CD14-positive monocyte (primary cell): ENCODE results near the gene FOXRED1. TPM values are rescaled to one million over a fixed set of nuclear protein-coding genes. Genes with fewer than 3 reads are reported as not detected.

Experiments used
- DNase-seq, 3 donors: peaks; one replicate each; pipeline ENCODE4 v3.0.0-alpha.2; 2011 to 2022
- H2AFZ ChIP-seq: 2 replicates; pipeline ENCODE4 v1.6.0; 2012; ENCODE audit warnings: mild to moderate bottlenecking, low read depth, low read length, inconsistent platforms; ENCODE audit not compliant: insufficient read depth, poor library complexity, severe bottlenecking
- H3K27ac ChIP-seq, 2 donors: 1 replicate in 1 of 2; 2 replicates in 1 of 2; pipeline ENCODE4 v1.5.1; 2012 to 2013; ENCODE audit warnings: low read length in 2 of 2, control low read depth in 1 of 2, inconsistent platforms in 1 of 2, low read depth in 1 of 2, mild to moderate bottlenecking in 1 of 2
- H3K27me3 ChIP-seq, 2 donors: one replicate each; pipeline versions ENCODE4 v1.6.0 to v1.6.1; 2011 to 2013; ENCODE audit warnings: low read length in 2 of 2; ENCODE audit not compliant: control insufficient read depth in 2 of 2, insufficient read depth in 2 of 2
- H3K36me3 ChIP-seq, 2 donors: replicated peaks in 1 of 2; 1 replicate in 1 of 2; 2 replicates in 1 of 2; pipeline versions ENCODE4 v1.5.1 to v1.6.1; 2012 to 2013; ENCODE audit warnings: low read length in 2 of 2, control low read depth in 1 of 2, inconsistent platforms in 1 of 2, mild to moderate bottlenecking in 1 of 2; ENCODE audit not compliant: insufficient read depth in 2 of 2, control insufficient read depth in 1 of 2
- H3K4me1 ChIP-seq, 2 donors: 1 replicate in 1 of 2; 2 replicates in 1 of 2; pipeline versions ENCODE4 v1.5.1 to v1.6.1; 2012 to 2013; ENCODE audit warnings: low read length in 2 of 2, control low read depth in 1 of 2, inconsistent platforms in 1 of 2, mild to moderate bottlenecking in 1 of 2, moderate library complexity in 1 of 2; ENCODE audit not compliant: insufficient read depth in 2 of 2, control insufficient read depth in 1 of 2
- H3K4me2 ChIP-seq: replicated peaks from 2 replicates; pipeline ENCODE3; 2012; ENCODE audit warnings: low read length, moderate library complexity, mild to moderate bottlenecking; ENCODE audit not compliant: poor library complexity, severe bottlenecking; ENCODE audit errors: extremely low read depth
- H3K4me3 ChIP-seq, 3 experiments: fragments of 200-600 bp in 1 of 3; sonication (generic) in 1 of 3; replicated peaks in 1 of 3; 1 replicate in 2 of 3; 2 replicates in 1 of 3; pipeline ENCODE4 v1.5.1; 2011 to 2013; ENCODE audit warnings: low read length in 3 of 3, mild to moderate bottlenecking in 3 of 3, control low read depth in 2 of 3, low read depth in 2 of 3, inconsistent platforms in 1 of 3, moderate library complexity in 1 of 3
- H3K79me2 ChIP-seq: 2 replicates; pipeline ENCODE4 v1.6.0; 2012; ENCODE audit warnings: mild to moderate bottlenecking, control low read depth, inconsistent platforms, low read length, moderate library complexity; ENCODE audit not compliant: insufficient read depth
- H3K9ac ChIP-seq: 2 replicates; pipeline ENCODE4 v1.6.0; 2017; ENCODE audit warnings: low read length, mild to moderate bottlenecking; ENCODE audit not compliant: insufficient read depth, poor library complexity, severe bottlenecking
- H3K9me3 ChIP-seq, 2 donors: replicated peaks in 1 of 2; 1 replicate in 1 of 2; 2 replicates in 1 of 2; pipeline versions ENCODE4 v1.5.1 to v1.6.1; 2012 to 2013; ENCODE audit warnings: low read length in 2 of 2, control low read depth in 1 of 2; ENCODE audit not compliant: control insufficient read depth in 1 of 2, insufficient read depth in 1 of 2
- H4K20me1 ChIP-seq: 2 replicates; pipeline ENCODE4 v1.6.0; 2012; ENCODE audit warnings: mild to moderate bottlenecking, low read length, control low read depth, moderate library complexity; ENCODE audit not compliant: insufficient read depth
- H3K27ac Mint-ChIP-seq, 7 donors: one replicate each; pipeline ENCODE4 v1.8.0; 2020; ENCODE audit warnings: mild to moderate bottlenecking in 7 of 7, mixed read lengths in 7 of 7, moderate library complexity in 6 of 7, inconsistent platforms in 2 of 7
- H3K27me3 Mint-ChIP-seq, 3 donors: one replicate each; pipeline ENCODE4 v1.8.0; 2021 to 2022; ENCODE audit warnings: low read depth in 3 of 3, mild to moderate bottlenecking in 3 of 3, mixed read lengths in 3 of 3, moderate library complexity in 3 of 3, inconsistent platforms in 1 of 3
- H3K36me3 Mint-ChIP-seq, 2 donors: one replicate each; pipeline ENCODE4 v1.8.0; 2020; ENCODE audit warnings: mixed read lengths in 2 of 2, inconsistent platforms in 1 of 2, mild to moderate bottlenecking in 1 of 2
- H3K4me1 Mint-ChIP-seq: one replicate; pipeline ENCODE4 v1.8.0; 2020; ENCODE audit warnings: mild to moderate bottlenecking, mixed read lengths
- H3K4me3 Mint-ChIP-seq, 2 donors: one replicate each; pipeline ENCODE4 v1.8.0; 2020; ENCODE audit warnings: mild to moderate bottlenecking in 2 of 2, mixed read lengths in 2 of 2, moderate library complexity in 1 of 2
- H3K9me3 Mint-ChIP-seq, 7 donors: one replicate each; pipeline ENCODE4 v1.8.0; 2020 to 2022; ENCODE audit warnings: mixed read lengths in 7 of 7, mild to moderate bottlenecking in 6 of 7, moderate library complexity in 6 of 7, inconsistent platforms in 2 of 7
- WGBS: methylation state at CpG from one replicate; pipeline ENCODE4 v1.1.5; 2013; ENCODE audit warnings: missing lambda C conversion rate; ENCODE audit not compliant: insufficient coverage; 5-methylcytosine and 5-hydroxymethylcytosine counted together
- intact Hi-C, 2 donors: fragments of 100-400 bp; cut with micrococcal nuclease; formaldehyde crosslinking; loops; one replicate each; pipeline versions ENCODE4 v1.15.0 to v1.15.1; 2023
- polyA plus RNA-seq, 3 donors: library from polyadenylated mRNA; depleted of rRNA in 1 of 3; unstranded in 2 of 3; stranded (reverse) in 1 of 3; fragments of 300-500 nt in 2 of 3; fragments of >200 nt in 1 of 3; fragmentation: Illumina TruSeq in 2 of 3; gene quantifications; 1 replicate in 2 of 3; 2 replicates in 1 of 3; pipeline ENCODE4 v1.2.3, GENCODE V29; 2012 to 2021
- TF ChIP-seq, protein P1 (sequence below): fragments of 200-600 bp; IDR thresholded peaks from one replicate; pipeline ENCODE4 v1.8.0; 2022; ENCODE audit warnings: antibody characterized with exemption, mild to moderate bottlenecking

Gene FOXRED1
- polyA plus RNA-seq, 3 donors, result 15.2 to 18.0 (median 15.4) TPM

DNA sequence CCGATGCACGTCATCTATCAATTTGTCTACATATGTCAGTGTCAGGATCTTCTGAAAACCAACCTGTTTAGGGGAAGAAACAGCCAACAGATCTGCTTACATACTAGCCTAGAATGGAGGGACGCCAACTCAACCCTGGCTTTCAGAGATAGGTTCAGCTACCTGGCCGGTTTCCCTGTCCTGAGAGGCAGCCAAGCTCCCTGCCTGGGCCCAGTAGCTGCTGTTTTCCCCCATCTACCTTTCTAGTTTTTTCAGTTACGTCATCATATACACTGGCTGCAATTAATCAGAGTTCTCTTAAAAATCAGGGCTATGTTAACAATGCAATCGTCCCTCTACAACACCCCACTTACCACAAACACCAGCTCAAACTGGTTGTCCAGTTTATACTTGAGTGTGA is 1.3 kb upstream of the FOXRED1 start:
- Mint-ChIP-seq H3K4me3 (peak overlapping the region; percentile 94 to 95), H3K9me3 (no peaks in the 10 kb centered on the region), H3K36me3 (peaks cover 53 to 54% of the 10 kb centered on the region in 2 donors), H3K27me3 (peaks cover 0 to 1% (median 0%) of the 10 kb centered on the region in 3 donors), H3K4me1 (peaks cover 18% of the 10 kb centered on the region), H3K27ac (peak overlapping the region; percentile 95 to 98 (median 97))
- Histone ChIP-seq H3K27me3 (no peaks in the 10 kb centered on the region), H3K9ac (peak overlapping the region; percentile 94), H3K4me2 (peak overlapping the region; percentile 96), H3K27ac (peak overlapping the region in 1 of 2 donors; percentile 99), H3K9me3 (no peaks in the 10 kb centered on the region), H2AFZ (peak overlapping the region; percentile 76), H4K20me1 (peaks cover 16% of the 10 kb centered on the region), H3K4me1 (peaks cover 15 to 17% of the 10 kb centered on the region in 2 donors), H3K79me2 (peaks cover 43% of the 10 kb centered on the region), H3K36me3 (peaks cover 51 to 52% of the 10 kb centered on the region in 2 donors), H3K4me3 (peak overlapping the region; percentile 87 to 93 (median 89))
- DNase-seq, result no peak
- TF ChIP-seq, protein P1, sequence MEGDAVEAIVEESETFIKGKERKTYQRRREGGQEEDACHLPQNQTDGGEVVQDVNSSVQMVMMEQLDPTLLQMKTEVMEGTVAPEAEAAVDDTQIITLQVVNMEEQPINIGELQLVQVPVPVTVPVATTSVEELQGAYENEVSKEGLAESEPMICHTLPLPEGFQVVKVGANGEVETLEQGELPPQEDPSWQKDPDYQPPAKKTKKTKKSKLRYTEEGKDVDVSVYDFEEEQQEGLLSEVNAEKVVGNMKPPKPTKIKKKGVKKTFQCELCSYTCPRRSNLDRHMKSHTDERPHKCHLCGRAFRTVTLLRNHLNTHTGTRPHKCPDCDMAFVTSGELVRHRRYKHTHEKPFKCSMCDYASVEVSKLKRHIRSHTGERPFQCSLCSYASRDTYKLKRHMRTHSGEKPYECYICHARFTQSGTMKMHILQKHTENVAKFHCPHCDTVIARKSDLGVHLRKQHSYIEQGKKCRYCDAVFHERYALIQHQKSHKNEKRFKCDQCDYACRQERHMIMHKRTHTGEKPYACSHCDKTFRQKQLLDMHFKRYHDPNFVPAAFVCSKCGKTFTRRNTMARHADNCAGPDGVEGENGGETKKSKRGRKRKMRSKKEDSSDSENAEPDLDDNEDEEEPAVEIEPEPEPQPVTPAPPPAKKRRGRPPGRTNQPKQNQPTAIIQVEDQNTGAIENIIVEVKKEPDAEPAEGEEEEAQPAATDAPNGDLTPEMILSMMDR, result no peak
- 80% methylated on average over 1 of the region's 6 CpGs for WGBS
- intact Hi-C loops, result loop anchor here (2.0 to 5.0 kb wide), 3 partner anchors 55 to 675 kb away; partner anchors contain the start of genes FAM118B (in 2 of the 2), RPUSD4 (in 2 of the 2) and STT3A (in 1 of the 2)

DNA sequence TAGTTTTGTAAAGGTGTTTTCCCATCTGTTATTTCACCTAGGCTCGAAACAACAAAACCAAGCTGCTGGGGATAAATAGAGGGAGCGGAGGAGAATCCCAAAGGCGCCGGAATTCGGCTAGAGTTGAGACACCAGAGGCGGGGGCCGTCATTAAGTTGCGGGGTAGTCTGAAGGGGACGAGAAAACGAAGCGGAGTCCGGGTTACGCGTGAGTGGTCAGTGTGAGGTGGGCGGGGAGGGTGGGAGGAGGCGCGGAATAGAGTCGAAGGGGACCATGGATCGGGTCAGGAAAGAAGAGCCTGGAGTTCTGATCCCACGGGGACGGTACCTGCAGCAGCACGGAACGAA is 620 bp upstream of the FOXRED1 start:
- peak overlapping the region; percentile 76 for H2AFZ ChIP-seq
- peaks cover 0 to 1% (median 0%) of the 10 kb centered on the region in 3 donors for H3K27me3 Mint-ChIP-seq
- H3K4me2 ChIP-seq, result peak overlapping the region; percentile 96
- 0% methylated on average over 22 of the region's 23 CpGs for WGBS
- no peak for DNase-seq
- H3K4me1 Mint-ChIP-seq, result peaks cover 18% of the 10 kb centered on the region
- peak overlapping the region; percentile 87 to 93 (median 89) for H3K4me3 ChIP-seq
- no peaks in the 10 kb centered on the region for H3K9me3 Mint-ChIP-seq
- H3K27ac Mint-ChIP-seq, result peak overlapping the region; percentile 95 to 98 (median 97)
- H3K36me3 Mint-ChIP-seq, result peaks cover 53 to 54% of the 10 kb centered on the region in 2 donors
- H3K4me3 Mint-ChIP-seq, result peak overlapping the region; percentile 94 to 95
- no peaks in the 10 kb centered on the region for H3K9me3 ChIP-seq
- H3K27me3 ChIP-seq, result no peaks in the 10 kb centered on the region
- peak overlapping the region; percentile 74 to 99 for H3K27ac ChIP-seq
- peak overlapping the region; percentile 94 for H3K9ac ChIP-seq
- peaks cover 51 to 52% of the 10 kb centered on the region in 2 donors for H3K36me3 ChIP-seq
- H3K4me1 ChIP-seq, result peaks cover 15 to 17% of the 10 kb centered on the region in 2 donors
- TF ChIP-seq, protein P1, result no peak
- H3K79me2 ChIP-seq, result peaks cover 43% of the 10 kb centered on the region
- intact Hi-C loops, result loop anchor here (2.0 to 5.0 kb wide), 3 partner anchors 56 to 676 kb away; partner anchors contain the start of genes FAM118B (in 2 of the 2), RPUSD4 (in 2 of the 2) and STT3A (in 1 of the 2)
- H4K20me1 ChIP-seq, result peaks cover 14% of the 10 kb centered on the region
